ENCODE data around the gene IRF7. TPM values are rescaled to one million over a fixed set of nuclear protein-coding genes. Genes with fewer than 3 reads are reported as not detected.
"Not testable (repeated sequence)": the region's sequence is repeated elsewhere in the genome, so short reads cannot be mapped to it uniquely, and the experiment has no call there.

Gene IRF7
- total RNA-seq, 1 donor from 2014 or later = 45.3 TPM

- intact Hi-C loops (cut with micrococcal nuclease) = no loop called here
- H3K27me3 Mint-ChIP-seq = no peaks in the 10 kb centered on the region
- H3K9me3 Mint-ChIP-seq = no peaks in the 10 kb centered on the region
- no peak for DNase-seq
- H3K36me3 Mint-ChIP-seq (ENCODE audit: low read depth) = peaks cover 25% of the 10 kb centered on the region
- no peak overlapping the region for H3K4me3 Mint-ChIP-seq
- H3K4me1 Mint-ChIP-seq = peaks cover 26% of the 10 kb centered on the region
- H3K27ac Mint-ChIP-seq = no peak overlapping the region
Observed at GRCh38 chr11:581342-581741, 34.4 kb downstream of the IRF7 start.

DNA sequence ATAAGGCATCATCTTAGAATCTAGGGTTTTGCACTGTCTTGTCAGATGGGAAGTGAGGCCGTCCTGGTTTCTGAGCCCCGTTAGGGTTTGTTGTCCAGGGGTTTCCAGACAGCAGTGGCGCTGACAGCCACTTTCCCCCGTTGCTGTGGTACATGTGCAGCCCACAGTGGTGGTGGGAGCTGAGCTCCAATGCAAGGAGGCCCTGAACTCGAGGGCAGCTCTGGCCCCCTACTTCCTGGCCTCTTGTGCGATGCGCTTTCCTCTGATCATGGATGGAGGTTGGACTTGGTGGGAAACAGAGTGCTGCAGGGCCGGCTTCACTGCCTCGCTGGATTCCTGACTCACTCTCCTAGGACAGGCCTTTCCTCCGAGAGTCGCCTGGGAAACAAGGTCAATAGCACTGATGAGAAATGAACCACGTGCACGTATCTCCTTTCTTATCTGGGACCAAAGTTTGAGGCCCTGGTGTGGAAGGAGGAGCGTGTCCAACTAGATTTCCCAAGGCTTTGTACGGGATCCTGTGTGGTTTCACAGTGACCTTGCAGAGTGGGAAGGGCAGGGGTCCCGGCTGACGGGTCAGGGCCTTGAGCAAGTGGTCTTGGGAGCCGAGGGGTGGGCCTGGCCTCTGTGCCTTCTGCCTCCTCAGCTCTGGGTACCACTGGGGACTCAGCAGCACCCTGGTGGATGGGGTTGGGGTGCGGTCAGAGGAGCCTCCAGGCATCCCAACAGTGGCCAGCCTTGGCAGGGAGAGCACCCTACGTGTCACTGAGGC lies 35.7 kb downstream of the IRF7 start:
- H3K9me3 Mint-ChIP-seq = no peaks in the 10 kb centered on the region

DNA sequence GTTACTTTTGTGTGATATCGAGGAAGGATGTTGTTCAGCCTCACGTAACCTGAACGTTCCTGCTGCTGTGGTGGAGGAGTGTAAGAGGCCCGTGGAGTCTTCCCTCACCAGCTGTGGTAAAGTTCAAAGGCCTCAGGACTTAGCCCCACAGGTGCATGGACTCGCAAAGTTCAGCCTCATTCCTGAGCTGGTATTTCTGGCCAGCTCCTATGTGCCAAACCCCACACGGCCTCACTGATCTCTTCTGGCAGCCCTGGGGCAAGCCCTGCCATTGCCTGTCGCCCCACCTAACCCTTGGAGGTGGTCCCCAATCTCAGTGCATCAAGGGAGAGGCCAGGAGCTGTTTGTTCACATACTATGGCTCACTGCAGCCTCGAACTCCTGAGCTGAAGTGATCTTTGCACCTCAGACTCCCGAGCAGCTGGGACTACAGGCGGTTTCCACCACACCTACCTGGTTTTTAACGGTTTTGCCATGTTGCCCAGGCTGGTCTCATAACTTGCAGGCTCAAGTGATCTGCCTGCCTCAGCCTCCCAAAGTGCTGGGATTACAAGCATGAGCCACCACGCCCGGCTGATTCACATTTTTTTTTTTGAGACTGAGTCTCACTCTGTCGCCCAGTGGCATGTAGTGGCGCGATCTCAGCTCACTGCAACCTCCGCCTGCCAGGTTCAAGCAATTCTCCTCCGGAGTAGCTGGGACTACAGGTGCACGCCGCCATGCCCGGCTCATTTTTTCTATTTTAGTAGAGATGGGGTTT lies 37.3 kb downstream of the IRF7 start:
- H3K4me3 Mint-ChIP-seq = peak overlapping the region; percentile 84
- peaks cover 4% of the 10 kb centered on the region for H3K27me3 Mint-ChIP-seq
- H3K36me3 Mint-ChIP-seq (ENCODE audit: low read depth) = peaks cover 14% of the 10 kb centered on the region
- H3K27ac Mint-ChIP-seq = peak overlapping the region; percentile 53
- no peak for DNase-seq
- intact Hi-C loops (cut with micrococcal nuclease) = loop anchor here (5.0 kb wide), 3 partner anchors 39 to 219 kb away; partner anchors contain the start of genes IRF7 and SLC25A22
- H3K9me3 Mint-ChIP-seq = no peaks in the 10 kb centered on the region
- peaks cover 34% of the 10 kb centered on the region for H3K4me1 Mint-ChIP-seq

More for the DNA sequence above, 35.7 kb downstream of the IRF7 start:
- Mint-ChIP-seq H3K4me1 (peaks cover 24% of the 10 kb centered on the region), H3K36me3 (ENCODE audit: low read depth) (peaks cover 20% of the 10 kb centered on the region), H3K4me3 (no peak overlapping the region), H3K27me3 (no peaks in the 10 kb centered on the region), H3K27ac (no peak overlapping the region)
- intact Hi-C loops (cut with micrococcal nuclease) = loop anchor here (5.0 kb wide), 3 partner anchors 37 to 217 kb away; partner anchors contain the start of genes IRF7 and SLC25A22
- DNase-seq = no peak

GRCh38 chr11:577611-577894 lies 38.2 kb downstream of the IRF7 start:
- Mint-ChIP-seq H3K27ac (peak overlapping the region; percentile 85), H3K36me3 (ENCODE audit: low read depth) (peaks cover 11% of the 10 kb centered on the region), H3K27me3 (peaks cover 4% of the 10 kb centered on the region), H3K4me3 (peak overlapping the region; percentile 84), H3K4me1 (peaks cover 34% of the 10 kb centered on the region), H3K9me3 (no peaks in the 10 kb centered on the region)
- DNase-seq = no peak
- intact Hi-C loops (cut with micrococcal nuclease) = loop anchor here (2.0 to 5.0 kb wide), 4 partner anchors 17 to 220 kb away; partner anchors contain the start of genes IRF7, LMNTD2, RASSF7 and SLC25A22

DNA sequence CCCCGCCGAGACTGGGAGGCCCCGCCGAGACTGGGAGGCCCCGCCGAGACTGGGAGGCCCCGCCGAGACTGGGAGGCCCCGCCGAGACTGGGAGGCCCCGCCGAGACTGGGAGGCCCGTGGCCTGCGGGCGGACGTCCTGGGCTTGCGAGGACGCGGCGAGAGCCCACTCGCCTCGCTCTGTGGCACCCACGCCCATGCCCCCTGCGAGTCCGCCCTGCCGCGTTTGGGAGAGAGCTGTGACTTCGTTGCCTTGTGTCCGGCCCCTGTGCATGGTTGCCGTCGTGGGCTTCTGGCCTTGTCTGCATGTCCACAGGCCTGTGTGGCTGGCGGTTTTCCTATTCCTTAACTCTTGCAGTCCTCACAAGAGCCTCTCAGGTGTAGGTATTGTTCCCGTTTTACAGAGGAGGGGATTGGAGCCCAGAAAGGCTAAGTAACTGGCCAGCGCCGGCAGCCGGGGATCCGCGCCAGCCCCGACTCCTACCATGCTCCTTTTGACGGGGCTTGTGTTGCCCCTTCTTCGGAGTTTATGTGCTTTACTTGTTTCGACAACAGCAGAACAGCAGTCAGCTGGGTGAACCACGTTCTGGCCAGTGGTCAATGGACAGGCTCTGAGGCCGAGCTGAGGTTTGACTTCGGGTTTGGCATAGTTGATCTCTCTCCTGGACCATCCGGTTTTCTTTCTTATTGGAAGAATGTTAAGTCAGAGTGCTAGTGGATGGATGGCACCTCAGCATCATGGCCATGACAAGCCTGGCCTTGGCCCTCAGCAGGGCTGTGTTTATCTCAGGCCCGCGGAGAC lies 38.7 kb downstream of the IRF7 start:
- H3K4me1 Mint-ChIP-seq = peaks cover 34% of the 10 kb centered on the region
- intact Hi-C loops (cut with micrococcal nuclease) = loop anchor here (1.0 to 5.0 kb wide), 8 partner anchors 9 to 220 kb away; partner anchors contain the start of genes DEAF1, IRF7, LMNTD2 and RASSF7
- peak; percentile 75 for DNase-seq
- H3K36me3 Mint-ChIP-seq (ENCODE audit: low read depth) = peaks cover 11% of the 10 kb centered on the region
- peak overlapping the region; percentile 84 for H3K4me3 Mint-ChIP-seq
- no peaks in the 10 kb centered on the region for H3K9me3 Mint-ChIP-seq
- peak overlapping the region; percentile 85 for H3K27ac Mint-ChIP-seq
- H3K27me3 Mint-ChIP-seq = peaks cover 4% of the 10 kb centered on the region

DNA sequence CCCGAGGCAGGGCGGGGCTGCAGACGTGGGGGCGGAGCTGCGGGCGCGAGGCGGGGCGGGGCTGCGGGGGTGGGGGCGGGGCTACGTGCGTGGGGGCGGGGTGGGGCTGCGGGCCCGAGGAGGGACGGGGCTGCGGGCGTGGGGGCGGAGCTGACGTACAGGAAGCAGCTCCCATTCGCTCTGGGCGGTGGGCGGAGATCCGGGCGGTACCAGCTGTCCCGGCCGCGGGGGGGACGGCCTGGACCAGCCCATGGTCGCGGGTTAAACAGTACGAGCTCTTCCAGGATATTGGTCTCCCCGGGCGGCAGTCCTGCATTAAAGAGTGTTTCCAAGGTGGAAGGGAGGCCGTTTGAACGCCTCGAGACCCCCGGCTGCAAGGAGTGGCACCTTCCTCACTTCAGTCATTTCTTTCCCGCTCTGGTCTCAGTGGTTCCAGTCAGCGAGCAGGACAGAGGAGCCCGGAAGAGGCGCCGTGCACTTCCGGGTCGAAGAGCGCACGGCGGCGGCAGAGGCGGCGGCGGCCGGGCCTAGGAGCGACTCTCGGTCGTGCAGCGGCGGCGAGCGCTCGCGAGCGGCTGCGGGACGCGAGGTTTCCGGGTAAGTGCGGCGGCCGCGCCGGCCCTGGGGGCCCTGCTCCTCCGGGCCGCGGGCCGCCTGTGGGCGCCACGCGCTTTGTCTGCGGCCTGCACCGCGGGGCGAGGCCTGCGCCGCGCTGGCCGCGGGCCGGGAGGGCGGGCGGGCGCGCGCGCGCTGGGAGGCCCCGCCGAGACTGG lies 39.6 kb downstream of the IRF7 start, which contains the start of gene PHRF1:
PHRF1 (plus strand) TSS at position 475 of the 773 bp plus-strand sequence. CDS start 5,043 bp downstream, outside the sequence.
- Mint-ChIP-seq H3K36me3 (ENCODE audit: low read depth) (peaks cover 8% of the 10 kb centered on the region), H3K4me1 (peaks cover 34% of the 10 kb centered on the region), H3K4me3 (peak within 1 kb of the TSS; percentile 87), H3K27me3 (peaks cover 4% of the 10 kb centered on the region), H3K27ac (peak within 1 kb of the TSS; percentile 96), H3K9me3 (no peaks in the 10 kb centered on the region)
- peak; percentile 98 for DNase-seq
- intact Hi-C loops (cut with micrococcal nuclease) = loop anchor here (1.0 to 5.0 kb wide), 8 partner anchors 8 to 221 kb away; partner anchors contain the start of genes DEAF1, IRF7, LMNTD2 and RASSF7

GRCh38 chr11:575313-575995 lies 40.3 kb downstream of the IRF7 start:
- intact Hi-C loops (cut with micrococcal nuclease) = loop anchor here (5.0 kb wide), 3 partner anchors 42 to 222 kb away; partner anchors contain the start of genes IRF7 and SLC25A22
- DNase-seq = peak; percentile 90
- H3K9me3 Mint-ChIP-seq = no peaks in the 10 kb centered on the region
- H3K27ac Mint-ChIP-seq = peak overlapping the region; percentile 7
- peaks cover 6% of the 10 kb centered on the region for H3K36me3 Mint-ChIP-seq (ENCODE audit: low read depth)
- peaks cover 4% of the 10 kb centered on the region for H3K27me3 Mint-ChIP-seq
- peaks cover 32% of the 10 kb centered on the region for H3K4me1 Mint-ChIP-seq
- H3K4me3 Mint-ChIP-seq = peak overlapping the region; percentile 85

DNA sequence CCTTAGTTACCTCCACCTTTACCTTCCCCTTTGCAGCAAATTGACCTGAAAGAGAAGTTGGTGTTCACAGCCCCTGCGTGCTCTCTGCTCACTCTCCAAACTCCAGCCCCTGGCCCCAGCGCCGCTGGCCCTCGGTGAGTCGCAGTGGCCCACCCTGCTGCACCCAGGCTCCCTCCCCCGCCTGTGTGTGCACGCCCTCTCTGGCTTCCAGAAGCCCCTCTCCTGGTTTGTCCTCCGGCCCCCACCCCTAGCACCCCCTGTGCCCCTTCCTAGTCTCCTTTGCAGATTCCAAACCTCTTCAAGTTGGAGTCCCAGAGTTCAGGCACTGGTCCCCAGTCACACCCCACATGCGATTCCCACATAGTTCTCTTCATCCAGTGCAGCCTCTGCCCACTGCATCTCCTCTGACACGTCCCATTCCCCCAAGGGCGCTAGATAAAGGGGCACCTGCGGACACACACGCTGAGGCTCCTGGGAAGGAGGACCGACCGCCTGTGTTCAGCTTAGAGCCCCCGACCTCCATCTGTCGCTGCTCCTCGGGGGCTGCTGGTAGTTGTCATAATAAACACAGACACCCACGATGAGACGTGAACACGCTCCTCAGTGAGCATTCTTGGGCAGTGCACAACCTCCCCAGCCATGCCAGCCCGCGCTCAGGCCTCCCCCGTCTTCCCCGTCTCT lies 41.0 kb downstream of the IRF7 start:
- intact Hi-C loops (cut with micrococcal nuclease) = loop anchor here (5.0 kb wide), 3 partner anchors 43 to 223 kb away; partner anchors contain the start of genes IRF7 and SLC25A22
- peak overlapping the region; percentile 7 for H3K27ac Mint-ChIP-seq
- H3K36me3 Mint-ChIP-seq (ENCODE audit: low read depth) = peaks cover 6% of the 10 kb centered on the region
- peak overlapping the region; percentile 85 for H3K4me3 Mint-ChIP-seq
- no peak for DNase-seq
- H3K27me3 Mint-ChIP-seq = peaks cover 4% of the 10 kb centered on the region
- no peaks in the 10 kb centered on the region for H3K9me3 Mint-ChIP-seq
- peaks cover 32% of the 10 kb centered on the region for H3K4me1 Mint-ChIP-seq

DNA sequence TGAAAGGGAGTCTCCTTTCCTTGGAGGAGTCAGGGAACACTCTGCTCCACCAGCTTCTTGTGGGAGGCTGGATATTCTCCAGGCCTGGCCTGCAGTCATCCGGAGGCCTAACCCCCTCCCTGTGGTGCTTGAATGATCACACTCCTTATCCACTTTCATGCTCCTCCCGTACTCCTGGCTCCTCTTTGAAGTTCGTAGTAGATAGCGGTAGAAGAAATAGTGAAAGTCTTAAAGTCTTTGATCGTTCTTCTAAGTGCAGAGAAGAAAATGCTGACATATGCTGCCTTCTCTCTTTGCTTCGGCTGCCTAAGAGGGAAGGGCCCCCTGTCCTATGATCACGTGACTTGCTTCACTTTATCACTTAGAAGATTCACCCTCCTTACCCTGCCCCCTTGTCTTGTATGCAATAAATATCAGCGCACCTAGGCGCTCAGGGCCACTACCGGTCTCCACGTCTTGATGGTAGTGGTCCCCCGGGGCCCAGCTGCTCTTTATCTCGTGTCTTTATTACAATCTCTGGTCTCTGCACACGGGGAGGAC lies 41.6 kb downstream of the IRF7 start:
- peak; percentile 73 for DNase-seq
- H3K4me1 Mint-ChIP-seq = peaks cover 27% of the 10 kb centered on the region
- H3K36me3 Mint-ChIP-seq (ENCODE audit: low read depth); H3K9me3 Mint-ChIP-seq; intact Hi-C loops (cut with micrococcal nuclease); H3K27me3 Mint-ChIP-seq: not testable (repeated sequence)
- peak overlapping the region; percentile 85 for H3K4me3 Mint-ChIP-seq
- peak overlapping the region; percentile 32 for H3K27ac Mint-ChIP-seq

DNA sequence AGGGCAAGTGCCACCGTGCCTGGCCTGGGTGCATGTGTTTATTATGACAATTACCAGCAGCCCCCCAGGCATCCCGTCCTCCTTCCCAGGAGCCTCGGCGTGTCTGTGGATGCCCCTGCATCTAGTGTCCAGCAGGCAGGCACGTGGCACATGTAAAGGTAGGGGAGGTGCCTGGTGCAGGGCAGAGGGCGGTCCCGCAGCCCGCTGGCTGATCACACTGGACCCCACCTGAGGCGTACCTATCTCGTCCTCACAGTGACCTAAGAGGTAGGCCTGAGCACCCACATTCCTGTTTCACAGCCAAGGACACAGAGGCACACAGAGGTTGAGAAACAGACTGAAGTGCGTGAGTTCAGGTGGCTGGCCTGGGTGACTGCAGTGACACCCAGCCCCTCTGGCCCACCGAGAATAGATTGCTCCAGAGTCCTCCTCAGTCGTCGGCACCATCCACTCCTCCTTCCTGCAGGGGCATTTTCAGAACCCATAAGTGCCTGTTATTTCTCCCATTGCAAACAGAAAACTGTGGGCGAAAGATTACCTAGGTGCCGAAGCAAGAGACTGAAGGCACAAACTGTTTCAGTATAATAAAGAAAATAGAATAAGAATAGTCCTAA lies 42.5 kb downstream of the IRF7 start:
- Mint-ChIP-seq H3K27ac (no peak overlapping the region), H3K4me3 (no peak overlapping the region), H3K36me3 (ENCODE audit: low read depth) (peaks cover 4% of the 10 kb centered on the region), H3K4me1 (peaks cover 21% of the 10 kb centered on the region), H3K9me3 (no peaks in the 10 kb centered on the region), H3K27me3 (peaks cover 4% of the 10 kb centered on the region)
- no peak for DNase-seq
- intact Hi-C loops (cut with micrococcal nuclease) = no loop called here

- Mint-ChIP-seq H3K4me3 (no peak overlapping the region), H3K9me3 (no peaks in the 10 kb centered on the region), H3K27me3 (peaks cover 4% of the 10 kb centered on the region), H3K36me3 (ENCODE audit: low read depth) (peaks cover 7% of the 10 kb centered on the region), H3K27ac (no peak overlapping the region), H3K4me1 (peaks cover 23% of the 10 kb centered on the region)
- no peak for DNase-seq
- intact Hi-C loops (cut with micrococcal nuclease) = no loop called here
Observed at GRCh38 chr11:571802-572185, 44.0 kb downstream of the IRF7 start.
